GM19099 (cell line): ENCODE measurements around the gene PEPD.

ENCODE experiments used
- POLR2A ChIP-seq: IDR thresholded peaks from 3 replicates; pipeline ENCODE4 v1.6.1; 2011; ENCODE audit warnings: low read depth; ENCODE audit not compliant: insufficient read length; ENCODE audit errors: extremely low read depth

PEPD gene

DNA sequence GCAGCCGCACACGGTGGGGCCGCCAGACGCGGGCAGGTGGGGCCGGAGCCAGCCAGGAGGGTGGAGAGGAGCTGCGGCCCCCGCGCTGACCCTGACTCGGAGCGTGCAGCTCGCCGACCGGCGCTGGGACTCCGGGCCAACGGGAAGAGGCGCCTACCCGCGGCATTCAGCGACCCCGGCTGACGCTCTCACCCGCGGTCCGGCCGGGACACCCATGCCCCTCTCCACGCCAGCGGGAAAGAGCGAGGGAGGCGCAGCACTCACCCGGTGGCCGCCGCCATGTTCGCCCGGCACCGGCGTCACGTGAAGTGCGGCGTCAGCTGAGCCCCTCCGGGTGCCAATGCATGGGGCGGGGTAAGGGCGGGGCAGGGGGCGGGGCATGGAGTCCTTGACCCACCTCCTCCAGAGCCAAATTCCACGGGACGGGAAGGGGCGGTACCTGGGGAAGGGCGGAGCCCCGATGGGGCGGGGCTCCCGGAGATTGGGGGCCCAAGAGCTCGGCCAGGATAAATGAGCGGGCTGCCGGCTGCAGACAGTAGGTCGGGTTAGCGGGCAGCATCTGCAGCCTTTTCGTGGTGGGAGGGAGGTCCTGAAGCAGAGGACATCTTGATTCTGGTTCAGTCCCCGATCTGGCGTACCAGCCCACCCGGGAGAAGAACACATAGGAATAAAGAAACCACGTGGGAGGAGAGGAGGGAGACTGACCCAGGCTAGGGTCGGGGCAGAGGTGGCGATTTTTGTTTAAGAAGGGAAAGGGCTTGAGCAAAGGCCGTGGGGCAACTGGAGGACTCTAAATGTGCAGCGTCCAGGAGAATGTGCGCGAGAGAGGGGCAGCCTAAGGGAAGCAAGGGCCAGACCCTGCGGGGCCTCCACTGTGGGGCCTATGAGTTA lies at the start of gene PEPD:
Gene PEPD (minus strand): TSS at position 312 of the 891 bp plus-strand sequence. CDS start 31 bp downstream, at position 281.
- TF ChIP-seq POLR2A: peak; percentile 87

DNA sequence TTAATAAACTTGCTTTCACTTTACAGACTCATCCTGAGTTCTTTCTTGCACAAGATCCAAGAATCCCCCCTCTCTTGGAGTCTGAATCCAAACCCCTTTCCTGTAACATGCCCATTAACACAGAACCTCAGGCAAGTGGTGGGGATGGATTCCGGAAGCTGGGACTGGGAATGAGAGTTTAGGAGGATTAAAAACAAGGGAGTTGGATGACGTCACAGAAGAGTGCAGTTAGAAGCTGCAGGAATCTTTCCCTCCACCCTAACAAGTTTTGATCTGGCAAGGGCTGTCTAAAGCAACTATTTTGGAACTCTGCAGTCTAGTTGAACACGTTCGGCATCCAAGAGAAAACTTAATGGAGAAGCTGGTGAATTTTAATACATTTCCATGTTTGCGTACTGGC lies 48.2 kb upstream of the PEPD start:
- no peak for TF ChIP-seq POLR2A

DNA sequence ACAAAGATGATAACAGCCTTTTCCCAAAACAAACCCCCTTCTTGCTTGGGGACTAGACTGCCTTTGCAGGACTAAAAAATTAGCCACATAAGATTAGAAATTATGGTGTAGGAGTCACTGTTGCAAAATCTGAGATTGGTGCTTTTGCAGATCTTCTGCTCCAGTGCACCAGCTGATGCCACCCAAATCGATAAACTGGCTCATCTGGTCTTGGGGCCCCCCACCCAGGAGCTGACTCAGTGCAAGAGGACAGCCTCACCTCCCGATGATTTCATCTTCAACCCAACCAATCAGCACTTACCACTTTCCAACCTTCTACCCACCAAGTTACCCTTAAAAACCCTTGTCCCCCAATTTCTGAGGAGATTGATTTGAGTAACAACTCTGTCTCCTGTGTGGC lies 47.1 kb upstream of the PEPD start:
- TF ChIP-seq POLR2A: no peak

DNA sequence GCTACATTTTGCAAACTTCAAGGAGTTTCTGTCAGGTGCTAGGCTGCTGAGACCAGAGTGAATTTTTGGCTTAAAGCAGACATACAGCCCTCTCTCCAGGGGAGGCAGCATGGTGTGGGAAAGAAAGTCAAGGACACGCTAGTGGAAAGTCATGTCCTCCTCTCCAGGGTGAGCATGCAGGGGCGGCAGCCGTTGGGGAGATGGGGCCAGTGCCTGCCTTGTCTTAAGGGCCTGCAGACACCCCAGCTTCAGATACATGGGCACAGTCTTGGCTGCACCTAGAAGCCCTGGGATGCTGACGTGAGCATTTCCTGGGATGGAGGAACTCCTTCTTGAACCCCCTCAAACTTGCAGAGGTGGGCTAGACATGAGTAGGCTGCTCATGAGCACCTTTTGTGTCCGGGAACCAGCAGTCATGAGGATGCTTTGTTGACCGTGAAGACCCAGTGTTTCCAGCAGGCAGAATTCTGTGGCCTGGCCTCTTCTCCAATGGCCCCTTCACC lies 43.3 kb upstream of the PEPD start:
- no peak for TF ChIP-seq POLR2A

DNA sequence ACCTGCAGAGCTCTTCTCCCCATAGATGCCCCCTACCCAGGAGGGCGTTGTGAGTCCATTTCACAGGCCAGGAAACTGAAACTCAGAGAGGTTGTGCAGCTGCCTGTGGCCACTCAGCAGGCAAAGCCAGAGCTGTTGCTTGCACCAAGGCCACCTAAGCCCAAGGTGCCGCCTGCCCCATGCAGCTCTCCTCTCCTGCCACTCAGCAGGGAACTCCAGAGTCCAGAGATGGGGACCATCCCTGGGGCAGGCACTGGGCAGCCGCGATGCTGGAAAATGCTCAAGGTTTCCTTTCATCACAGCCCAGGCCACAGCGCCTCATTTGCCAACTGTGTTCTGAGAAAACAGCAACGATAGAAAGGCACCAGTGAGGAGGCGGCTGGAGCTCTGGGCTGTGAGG lies 41.0 kb upstream of the PEPD start:
- TF ChIP-seq POLR2A: no peak

DNA sequence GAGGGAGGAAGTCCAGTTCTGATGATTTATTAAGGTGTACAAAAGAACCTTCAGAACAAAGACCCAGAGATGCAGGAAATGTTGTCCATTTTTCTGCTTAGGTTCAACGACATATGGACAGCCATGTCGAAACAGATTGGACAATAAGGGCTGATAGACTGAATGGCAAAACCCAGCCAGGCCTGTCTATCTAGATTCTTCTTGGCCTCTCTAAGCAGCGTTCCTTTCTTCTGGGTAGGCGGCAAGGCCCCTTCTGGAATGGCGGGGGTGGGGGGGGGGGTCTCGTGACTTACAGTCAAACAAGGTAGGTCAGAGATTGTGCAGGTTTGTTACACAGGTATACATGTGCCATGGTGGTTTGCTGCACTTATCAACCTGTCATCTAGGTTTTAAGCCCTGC lies 39.7 kb upstream of the PEPD start:
- no peak for TF ChIP-seq POLR2A

DNA sequence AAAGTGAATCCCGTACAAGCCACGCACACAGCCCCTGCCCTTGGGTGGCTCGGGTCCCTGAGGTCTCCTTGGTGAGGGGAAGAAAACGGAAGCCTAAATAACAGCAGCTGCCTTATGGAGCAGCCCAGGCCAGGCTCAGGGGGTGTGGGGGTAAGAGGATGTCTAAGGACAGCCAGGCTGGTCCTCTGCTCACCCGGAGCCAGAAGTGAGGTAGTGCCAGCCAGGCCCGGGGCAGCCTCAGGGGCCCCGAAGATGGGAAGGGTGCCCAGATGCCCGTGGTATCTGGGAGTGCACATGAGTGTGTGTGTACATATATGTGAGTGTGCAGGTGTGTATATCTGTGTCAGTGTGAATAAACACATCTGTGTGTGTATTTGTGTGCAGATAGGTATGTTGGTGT lies 38.4 kb upstream of the PEPD start:
- TF ChIP-seq POLR2A: no peak

DNA sequence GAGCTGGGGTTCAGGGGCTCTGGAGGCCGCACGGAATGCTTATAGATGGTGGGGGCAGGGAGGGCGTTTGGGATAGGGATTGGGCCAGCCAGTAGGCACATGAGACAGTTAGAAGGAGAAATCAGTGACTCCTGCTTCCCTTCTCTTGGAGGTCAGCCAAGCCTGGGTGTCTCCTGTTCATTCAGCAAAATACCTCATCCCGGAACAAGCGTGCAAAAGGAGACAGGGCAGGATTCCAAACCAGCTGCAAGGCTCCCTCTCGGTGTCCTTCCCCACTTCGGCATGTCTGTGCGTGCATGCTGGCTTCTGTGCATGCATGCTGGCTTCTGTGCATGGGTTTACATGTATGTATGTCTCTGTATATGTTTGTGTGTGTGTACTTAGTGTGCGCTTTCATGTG lies 37.3 kb upstream of the PEPD start:
- no peak for TF ChIP-seq POLR2A

DNA sequence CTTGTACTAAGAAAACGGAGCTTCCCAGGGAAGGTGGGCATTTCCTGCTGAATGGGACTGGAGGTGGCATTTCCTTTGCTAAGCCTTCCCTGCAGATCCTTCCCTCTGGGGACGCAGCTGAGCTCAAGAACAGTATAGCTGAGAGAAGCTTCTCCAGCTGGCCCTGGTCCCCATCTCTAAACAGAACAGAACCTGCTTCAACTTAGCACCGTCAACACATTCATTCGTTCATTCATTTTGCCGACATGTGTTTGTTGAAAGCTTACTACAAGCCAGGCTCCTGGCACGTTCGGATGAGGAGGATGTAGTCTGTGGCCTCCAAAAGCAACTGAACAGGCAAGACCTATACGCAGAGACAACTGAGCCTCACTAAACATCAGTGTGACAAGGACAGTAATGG lies 36.6 kb upstream of the PEPD start:
- no peak for TF ChIP-seq POLR2A

DNA sequence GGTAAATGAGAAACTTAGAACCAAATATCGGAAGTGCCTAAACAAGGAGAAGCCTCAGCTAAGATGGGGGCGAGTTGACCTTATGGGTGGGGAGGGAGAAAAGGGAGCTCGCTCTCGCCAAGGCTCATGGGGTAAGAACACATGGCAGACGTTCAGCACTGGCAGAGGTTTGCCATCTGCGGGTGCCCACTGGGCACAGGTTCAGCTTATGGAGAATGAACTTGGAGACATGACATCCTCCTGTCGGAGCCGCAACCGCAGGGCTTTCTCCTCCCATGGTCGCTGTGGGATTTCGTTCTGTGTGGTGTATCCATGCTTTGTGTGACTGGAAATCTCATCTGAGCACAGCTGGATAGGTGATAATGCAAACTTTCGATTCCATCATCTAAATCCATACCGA lies 36.1 kb upstream of the PEPD start:
- no peak for TF ChIP-seq POLR2A

DNA sequence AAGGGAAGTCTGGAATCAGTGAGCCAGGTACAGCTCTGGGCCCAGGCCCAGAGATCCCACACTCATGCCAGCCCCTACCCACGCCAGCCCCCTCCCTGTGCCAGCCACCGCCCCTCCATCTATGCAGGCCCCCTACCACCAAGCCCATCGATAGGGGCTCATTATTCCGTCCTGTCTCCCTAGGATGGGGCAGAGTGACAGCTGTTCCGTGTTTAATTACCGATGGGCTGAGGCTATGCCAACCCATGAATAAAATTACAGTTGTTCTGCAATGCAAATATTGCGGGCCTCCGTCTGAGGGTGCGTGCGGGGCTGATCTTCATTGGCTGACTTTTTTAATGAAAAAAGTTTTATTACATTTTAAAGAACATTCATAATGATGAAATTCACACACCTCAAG lies 35.6 kb upstream of the PEPD start:
- TF ChIP-seq POLR2A: no peak

DNA sequence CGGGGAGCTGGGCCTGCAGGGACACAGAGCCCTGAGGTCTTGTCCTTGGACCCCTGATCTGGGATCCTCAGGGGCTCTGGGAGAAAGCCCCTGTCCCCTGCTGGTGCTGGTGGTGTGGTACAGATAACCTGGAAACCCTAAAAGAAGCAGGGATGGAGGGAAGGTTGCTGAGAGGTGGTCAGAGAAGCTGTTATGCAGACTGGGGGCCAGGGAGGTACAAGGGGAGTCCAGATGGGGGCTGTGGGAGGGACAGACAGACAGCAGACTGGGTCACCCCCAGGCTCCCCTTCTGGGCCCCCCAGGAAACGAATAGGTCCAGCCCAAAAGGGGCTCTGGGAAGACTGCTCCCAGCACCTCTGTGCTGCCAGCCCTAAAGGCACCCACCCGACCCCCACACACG lies 34.7 kb upstream of the PEPD start:
- TF ChIP-seq POLR2A: no peak

DNA sequence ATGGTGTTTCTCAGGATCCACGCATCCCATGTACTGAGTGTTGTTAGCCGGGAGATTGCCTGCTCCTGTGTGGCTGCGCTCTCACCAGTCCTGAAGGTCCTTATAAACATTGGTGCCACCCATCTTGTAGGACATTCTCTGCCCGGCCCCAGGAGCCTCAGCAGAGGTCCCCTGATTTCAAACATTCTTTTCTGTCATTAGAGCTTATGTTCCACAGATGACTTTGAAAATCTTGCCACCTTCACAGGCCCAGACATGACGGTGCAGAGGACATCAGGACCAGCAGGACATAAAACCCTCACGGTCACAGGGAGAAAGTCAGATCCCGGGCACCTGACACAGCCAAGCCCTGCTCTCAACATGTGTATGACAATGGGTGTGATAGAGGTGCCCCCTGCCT lies 33.2 kb upstream of the PEPD start:
- TF ChIP-seq POLR2A: no peak

DNA sequence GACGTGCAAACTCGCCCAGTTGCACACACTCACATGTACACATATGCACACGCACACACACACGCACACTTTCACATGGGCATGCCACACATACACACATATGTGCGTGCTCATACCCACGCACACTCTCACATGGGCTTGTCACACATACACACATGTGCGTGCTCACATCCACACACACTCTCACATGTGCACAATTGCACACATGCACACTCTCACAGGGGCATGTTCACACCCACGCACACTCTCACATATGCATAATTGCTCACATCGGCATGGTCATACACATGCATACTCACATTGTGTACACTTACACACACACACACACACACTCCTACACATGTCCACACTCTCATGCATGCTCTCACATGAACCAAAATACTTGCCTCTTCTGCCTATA lies 32.8 kb upstream of the PEPD start:
- no peak for TF ChIP-seq POLR2A

DNA sequence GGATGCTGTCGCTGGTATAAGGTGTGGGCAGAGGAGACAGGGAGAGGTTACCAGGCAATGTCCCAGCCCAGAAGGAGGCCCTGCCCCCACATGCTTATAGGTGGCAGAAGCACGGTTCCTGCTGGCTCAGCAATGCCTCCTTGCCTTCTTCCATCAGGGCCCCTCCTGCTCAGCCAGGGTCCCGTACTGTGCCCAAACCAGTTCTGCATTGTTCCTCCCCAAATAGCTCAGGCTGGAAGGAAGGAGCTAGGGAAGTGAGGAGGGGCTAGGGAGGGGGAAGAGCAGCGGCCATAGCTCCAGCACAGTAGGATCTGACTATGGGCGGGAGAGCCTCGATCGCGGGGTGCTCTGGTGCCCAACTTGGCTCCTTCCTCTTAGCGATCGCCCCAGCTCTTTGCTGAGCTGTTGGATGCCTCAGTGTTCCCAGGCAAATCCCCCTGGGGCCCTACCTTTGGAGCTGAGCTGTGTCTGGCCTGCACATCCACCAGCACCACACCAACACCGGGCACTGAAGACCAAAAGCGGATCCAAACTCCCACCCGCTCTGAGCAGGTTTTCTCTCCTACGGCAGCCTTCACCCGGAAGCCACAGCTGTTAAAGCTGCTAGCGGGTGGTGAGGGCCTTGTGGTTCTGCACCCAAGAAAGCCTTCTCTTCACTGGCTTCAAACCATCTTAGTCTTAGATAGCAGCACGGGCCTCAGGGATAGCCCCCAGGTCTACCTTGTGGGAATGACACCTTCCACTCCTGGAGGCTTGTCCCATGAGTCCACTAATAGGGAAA lies 32.1 kb upstream of the PEPD start:
- TF ChIP-seq POLR2A: no peak

DNA sequence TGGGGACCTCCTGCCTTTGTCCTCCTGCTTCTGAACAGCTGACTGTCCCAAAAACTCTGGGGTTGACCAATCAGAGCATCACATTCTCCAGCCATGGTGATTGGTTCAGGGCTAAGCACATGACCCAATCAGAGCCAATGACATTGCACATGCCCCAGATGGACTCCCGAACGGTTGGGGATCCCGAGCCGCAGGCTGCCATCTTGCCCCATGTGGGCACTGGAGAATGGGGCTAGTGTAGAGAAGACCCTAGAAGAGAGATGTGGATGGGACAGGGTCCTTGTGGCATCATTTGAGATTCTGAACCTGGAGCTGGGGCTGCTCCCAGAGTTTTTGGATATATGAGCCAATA lies 31.3 kb upstream of the PEPD start:
- no peak for TF ChIP-seq POLR2A
